ENCODE data around the gene FAM240B.

FAM240B gene

GRCh38 chr9:38699337-38699736, 20.6 kb downstream of the FAM240B start:
- DNase-seq, result peak; percentile 26 to 71

GRCh38 chr9:38697776-38698300, 22.1 kb downstream of the FAM240B start:
- no peak for DNase-seq

DNA sequence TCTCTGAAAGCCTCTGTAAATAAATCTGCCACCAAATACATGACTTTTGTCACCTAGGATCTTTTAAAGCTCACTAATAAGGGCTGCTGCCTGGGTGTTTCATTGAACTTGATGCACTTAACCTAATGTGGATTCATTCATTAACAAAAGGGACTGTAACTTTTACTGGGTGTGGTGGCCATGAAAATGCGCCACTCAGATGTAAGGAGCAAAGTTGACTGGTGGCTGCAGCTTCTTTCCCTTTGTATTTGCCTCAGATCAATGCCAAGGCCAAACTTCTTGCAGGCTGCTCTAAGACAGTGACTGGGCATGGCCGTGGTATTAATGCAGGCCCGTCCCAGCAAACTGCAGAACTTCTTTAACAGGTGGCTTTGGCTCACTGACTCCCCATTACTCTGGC, 22.9 kb downstream of the FAM240B start:
- DNase-seq, result no peak

DNA sequence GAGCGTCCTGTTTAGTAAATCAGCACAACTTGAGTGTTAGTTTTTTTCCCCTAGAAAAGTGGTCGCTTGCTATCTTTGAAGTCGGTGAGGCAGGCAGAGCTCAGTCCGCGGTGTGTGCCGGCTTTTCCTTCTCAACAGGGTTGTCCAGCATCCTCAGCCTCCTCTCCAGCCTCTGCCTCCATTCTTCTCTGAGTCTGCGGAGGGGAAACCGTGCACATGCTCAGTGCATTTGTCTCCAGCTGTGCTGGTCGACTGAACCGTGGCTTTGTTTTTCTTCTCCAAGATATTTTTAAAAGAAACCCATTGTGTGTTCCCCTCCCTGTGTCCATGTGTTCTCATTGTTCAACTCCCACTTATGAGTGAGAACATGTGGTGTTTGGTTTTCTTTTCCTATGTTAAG, 25.3 kb downstream of the FAM240B start:
- DNase-seq, result no peak

DNA sequence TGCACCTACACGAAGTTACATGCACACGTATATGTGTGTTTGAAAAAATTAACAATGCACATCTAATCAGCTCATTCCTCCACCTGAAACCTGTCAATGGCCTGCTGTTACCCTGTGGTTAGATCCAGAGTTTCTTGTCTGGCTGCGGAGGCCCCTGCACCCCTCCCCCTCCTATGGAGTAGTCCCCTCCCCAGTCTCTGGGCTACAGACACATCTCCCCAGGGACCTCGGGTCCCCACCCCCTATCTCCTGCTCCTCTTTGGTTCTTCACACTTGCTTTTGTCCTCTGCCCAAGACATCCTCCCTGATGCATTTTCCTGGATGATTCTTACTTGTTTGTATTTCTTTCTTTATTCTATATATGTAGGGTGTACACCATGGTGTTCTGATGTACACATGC, 27.2 kb downstream of the FAM240B start:
- no peak for DNase-seq

GRCh38 chr9:38690574-38690973, 29.4 kb downstream of the FAM240B start:
- DNase-seq, result no peak

GRCh38 chr9:38689678-38690077, 30.3 kb downstream of the FAM240B start:
- no peak for DNase-seq

GRCh38 chr9:38687992-38688391, 31.9 kb downstream of the FAM240B start:
- no peak for DNase-seq

- no peak for DNase-seq
Observed at GRCh38 chr9:38687389-38687842, 32.5 kb downstream of the FAM240B start.

GRCh38 chr9:38686933-38687332, 33.0 kb downstream of the FAM240B start:
- no peak for DNase-seq

GRCh38 chr9:38685535-38685934, 34.4 kb downstream of the FAM240B start:
- no peak for DNase-seq

GRCh38 chr9:38683336-38683735, 36.6 kb downstream of the FAM240B start:
- DNase-seq, result no peak

- no peak for DNase-seq
Observed at GRCh38 chr9:38682713-38683112, 37.2 kb downstream of the FAM240B start.

- no peak for DNase-seq
Observed at GRCh38 chr9:38681747-38682227, 38.1 kb downstream of the FAM240B start.

GRCh38 chr9:38680837-38681445, 39.0 kb downstream of the FAM240B start:
- DNase-seq, result no peak

DNA sequence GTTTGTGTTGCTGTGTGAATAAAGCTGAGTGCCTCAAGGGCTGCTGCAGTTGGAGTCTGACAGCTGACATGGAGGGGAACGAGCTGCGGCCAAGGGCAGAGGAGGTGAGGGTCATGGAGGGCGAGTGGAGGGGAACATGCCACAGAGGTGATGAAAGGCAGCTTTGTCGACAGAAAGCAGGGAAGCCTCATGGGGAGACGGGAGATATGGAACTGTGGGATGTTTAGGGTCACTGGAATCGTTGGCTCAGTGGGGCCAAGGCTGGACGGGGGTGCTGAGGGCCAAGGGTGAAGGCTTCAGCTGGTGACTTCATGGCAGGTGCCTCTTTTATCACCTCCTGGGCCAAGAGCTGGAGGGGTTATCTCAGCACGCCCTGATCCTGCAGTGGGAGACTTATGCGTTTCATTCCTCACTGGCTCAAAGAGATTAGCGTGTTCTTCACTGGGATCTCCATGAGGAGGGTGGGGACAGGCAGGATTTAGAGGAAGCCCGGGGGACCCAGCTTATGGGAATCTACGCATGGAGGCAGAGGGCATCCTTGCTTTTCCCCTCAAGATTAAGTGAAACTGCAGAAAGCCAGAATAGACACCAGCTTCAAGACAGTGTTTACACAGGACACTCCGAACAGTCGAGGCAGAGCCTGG, 42.2 kb downstream of the FAM240B start:
- DNase-seq, result no peak

DNA sequence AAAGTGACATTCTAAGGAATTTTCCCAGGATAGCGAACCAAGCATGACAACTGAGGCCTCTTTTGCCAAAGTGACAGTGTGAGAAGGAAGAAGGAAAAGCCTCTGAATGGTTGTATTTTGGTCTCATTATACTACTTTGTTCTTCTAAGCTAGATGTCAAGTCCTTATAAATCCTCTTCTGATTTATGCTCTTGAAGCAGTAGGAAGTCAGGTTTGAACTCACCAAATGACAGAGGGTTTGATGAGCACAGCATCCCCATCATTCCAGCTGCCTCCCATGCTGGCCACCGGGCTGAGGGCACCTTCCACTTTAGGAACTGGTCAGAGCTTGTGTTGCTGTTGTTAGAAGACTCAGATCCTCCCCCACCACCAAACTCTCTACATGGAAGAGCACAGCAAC, 44.1 kb downstream of the FAM240B start:
- DNase-seq, result no peak

GRCh38 chr9:38675211-38675610, 44.7 kb downstream of the FAM240B start:
- DNase-seq, result no peak

- no peak for DNase-seq
Observed at GRCh38 chr9:38673399-38674193, 46.3 kb downstream of the FAM240B start.

DNA sequence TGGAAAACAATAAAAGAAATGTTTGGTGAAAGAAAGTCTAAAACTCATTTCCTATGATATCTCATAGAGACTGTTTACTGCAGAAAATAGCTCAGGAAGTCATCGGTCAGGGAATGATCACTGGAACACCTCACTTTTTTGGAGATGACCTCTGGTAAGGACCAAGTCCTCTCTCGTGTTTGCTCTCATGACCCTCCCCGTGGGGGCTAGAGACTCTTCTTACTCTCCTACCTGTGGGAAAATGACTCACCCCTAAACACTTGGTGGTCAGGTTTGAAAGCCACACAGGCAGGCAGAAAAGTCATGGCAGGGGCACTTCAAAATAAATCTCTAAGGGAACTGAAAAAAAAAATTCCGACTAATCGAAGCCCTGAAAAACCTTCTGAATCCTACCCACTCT, 48.2 kb downstream of the FAM240B start:
- no peak for DNase-seq

DNA sequence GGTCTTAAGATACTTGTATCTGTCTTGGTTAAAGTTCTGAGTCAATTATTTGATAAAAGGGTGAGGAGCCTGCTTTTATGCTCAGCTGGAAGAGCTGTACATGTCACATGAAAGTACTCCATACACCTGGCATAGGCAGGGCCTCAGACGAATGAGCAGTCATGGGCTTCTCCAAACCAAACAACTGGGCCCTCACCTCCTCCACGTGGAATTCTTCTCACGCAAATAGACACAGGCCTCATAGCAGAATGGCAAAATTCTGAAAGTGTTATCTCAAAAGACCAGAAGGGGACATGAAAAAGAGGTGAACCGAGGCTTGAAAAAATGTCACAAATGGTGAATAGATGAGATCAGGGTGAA, 48.6 kb downstream of the FAM240B start:
- DNase-seq, result no peak

- DNase-seq, result no peak
Observed at GRCh38 chr9:38670542-38671371, 49.2 kb downstream of the FAM240B start.

Data from inflammatory macrophage (primary cell).